PC-3 (cell line): Measurements from ENCODE around the gene DNM3.

Source experiments
- EZH2 ChIP-seq: fragments of 300-600 bp; sonication (generic); IDR thresholded peaks from one replicate; pipeline ENCODE4 v1.6.1; 2017; ENCODE audit warnings: antibody characterized with exemption, mild to moderate bottlenecking, low read length; ENCODE audit not compliant: unreplicated experiment
- EZH2phosphoT487 ChIP-seq: fragments of 300-600 bp; sonication (generic); IDR thresholded peaks from 2 replicates; pipeline ENCODE4 v1.6.1; 2018; ENCODE audit warnings: mild to moderate bottlenecking, antibody characterized with exemption, low read length, borderline replicate concordance
- TF ChIP-seq, protein P1 (sequence below): fragments of 300-600 bp; sonication (generic); conservative IDR thresholded peaks from 2 replicates; pipeline ENCODE4 v1.5.1; 2017; ENCODE audit warnings: antibody characterized with exemption, low read depth, mild to moderate bottlenecking, low read length

- TF ChIP-seq, protein P1, sequence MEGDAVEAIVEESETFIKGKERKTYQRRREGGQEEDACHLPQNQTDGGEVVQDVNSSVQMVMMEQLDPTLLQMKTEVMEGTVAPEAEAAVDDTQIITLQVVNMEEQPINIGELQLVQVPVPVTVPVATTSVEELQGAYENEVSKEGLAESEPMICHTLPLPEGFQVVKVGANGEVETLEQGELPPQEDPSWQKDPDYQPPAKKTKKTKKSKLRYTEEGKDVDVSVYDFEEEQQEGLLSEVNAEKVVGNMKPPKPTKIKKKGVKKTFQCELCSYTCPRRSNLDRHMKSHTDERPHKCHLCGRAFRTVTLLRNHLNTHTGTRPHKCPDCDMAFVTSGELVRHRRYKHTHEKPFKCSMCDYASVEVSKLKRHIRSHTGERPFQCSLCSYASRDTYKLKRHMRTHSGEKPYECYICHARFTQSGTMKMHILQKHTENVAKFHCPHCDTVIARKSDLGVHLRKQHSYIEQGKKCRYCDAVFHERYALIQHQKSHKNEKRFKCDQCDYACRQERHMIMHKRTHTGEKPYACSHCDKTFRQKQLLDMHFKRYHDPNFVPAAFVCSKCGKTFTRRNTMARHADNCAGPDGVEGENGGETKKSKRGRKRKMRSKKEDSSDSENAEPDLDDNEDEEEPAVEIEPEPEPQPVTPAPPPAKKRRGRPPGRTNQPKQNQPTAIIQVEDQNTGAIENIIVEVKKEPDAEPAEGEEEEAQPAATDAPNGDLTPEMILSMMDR, result no peak
- TF ChIP-seq EZH2, result no peak
- no peak for TF ChIP-seq EZH2phosphoT487
Measured at GRCh38 chr1:172139196-172139595, 297.9 kb downstream of the DNM3 start.
